HG02610 (cell line): Measurements from ENCODE around the gene C1S.
"Not testable (repeated sequence)": the region's sequence is repeated elsewhere in the genome, so short reads cannot be mapped to it uniquely, and the experiment has no call there.

Experiments
- ATAC-seq: cut with Tn5 transposase; IDR thresholded peaks from one replicate; pipeline ENCODE4 v1.9.1; 2021; ENCODE audit warnings: mild to moderate bottlenecking, moderate library complexity; ENCODE audit not compliant: unreplicated experiment

The C1S gene

GRCh38 chr12:7060353-7060954 is at the start of gene C1S:
C1S (plus strand) TSS chr12:7060718; CDS start chr12:7061913, 1,195 bp downstream.
- no peak for ATAC-seq

DNA sequence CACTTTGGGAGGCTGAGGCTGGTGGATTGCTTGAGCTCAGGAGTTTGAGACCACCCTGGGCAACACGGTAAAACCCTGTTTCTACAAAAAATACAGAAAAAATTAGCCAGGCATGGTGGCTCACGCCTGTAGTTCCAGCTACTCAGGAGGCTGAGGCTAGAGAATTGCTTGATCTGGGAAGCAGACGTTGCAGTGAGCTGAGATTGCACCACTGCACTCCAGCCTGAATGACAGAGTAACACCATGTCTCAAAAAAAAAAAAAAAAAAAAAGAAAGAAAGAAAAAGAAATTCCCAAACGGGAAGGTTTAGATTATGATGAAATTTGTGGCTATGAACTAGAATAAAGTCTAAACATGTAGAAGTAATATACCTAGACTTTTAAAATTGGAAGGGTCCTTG is 49.1 kb upstream of the C1S start:
- ATAC-seq: not testable (repeated sequence)

GRCh38 chr12:7012024-7012607 is 48.4 kb upstream of the C1S start:
- no peak for ATAC-seq

DNA sequence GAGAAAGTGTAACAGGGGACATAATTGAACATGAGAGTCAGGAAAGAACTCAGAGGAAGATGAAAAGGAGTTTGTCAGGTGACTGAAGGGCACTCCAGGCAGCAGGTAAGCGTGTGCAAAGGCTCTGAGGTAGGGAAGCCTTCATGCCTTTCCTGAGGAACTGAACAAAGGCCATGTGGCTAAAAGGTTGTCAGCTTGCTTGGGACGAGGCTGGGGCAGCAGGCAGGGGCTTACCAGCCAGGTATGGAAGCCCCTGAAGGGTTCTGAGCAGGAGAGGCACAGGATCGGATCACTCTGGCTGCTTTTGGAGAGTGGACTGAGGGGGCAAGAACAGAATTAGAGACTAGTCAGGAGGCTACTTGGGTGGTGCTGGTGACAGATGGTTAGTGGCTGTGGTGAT is 47.4 kb upstream of the C1S start:
- no peak for ATAC-seq

- ATAC-seq: no peak
These were observed 44.8 kb upstream of the C1S start for GRCh38 chr12:7015555-7016370.

DNA sequence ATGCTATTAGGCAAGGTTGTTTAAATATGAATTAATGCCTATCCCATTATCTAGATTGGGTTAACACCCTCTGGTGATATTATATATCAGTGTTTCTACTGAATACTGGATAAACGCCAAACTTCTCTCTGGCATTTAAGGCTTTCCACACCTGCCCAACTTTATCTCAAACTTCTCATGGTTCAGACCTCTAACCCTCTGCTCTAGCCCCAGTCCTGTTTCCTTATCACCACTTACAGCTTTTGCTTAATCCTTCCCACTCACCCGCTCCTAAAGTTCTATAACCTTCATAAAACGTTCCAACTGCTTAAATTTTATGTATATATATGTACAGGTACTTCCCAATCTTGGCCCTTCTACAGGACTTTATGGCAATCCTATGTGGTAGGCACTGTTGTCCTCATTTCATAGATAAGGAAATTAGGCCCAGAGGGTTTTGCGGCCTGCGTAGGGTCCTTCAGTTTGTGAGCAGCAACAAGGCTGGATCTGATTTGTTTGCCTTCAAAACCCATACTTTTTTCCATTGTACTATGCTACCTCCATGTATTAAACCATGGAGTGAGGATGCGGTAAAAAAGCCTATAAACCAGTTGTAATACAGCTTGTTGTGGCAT is 43.5 kb upstream of the C1S start:
- ATAC-seq: no peak

- ATAC-seq: peak; percentile 23
These were observed 42.6 kb upstream of the C1S start for GRCh38 chr12:7017870-7018349.

GRCh38 chr12:7018350-7019042 is 42.0 kb upstream of the C1S start, which contains the start of gene LPCAT3:
LPCAT3 (minus strand) TSS chr12:7018476; CDS start chr12:7018424, 52 bp downstream.
- peak; percentile 93 for ATAC-seq

GRCh38 chr12:7019043-7019569 is 41.4 kb upstream of the C1S start:
- ATAC-seq: no peak

- no peak for ATAC-seq
These were observed 38.6 kb upstream of the C1S start for GRCh38 chr12:7021956-7022355.

DNA sequence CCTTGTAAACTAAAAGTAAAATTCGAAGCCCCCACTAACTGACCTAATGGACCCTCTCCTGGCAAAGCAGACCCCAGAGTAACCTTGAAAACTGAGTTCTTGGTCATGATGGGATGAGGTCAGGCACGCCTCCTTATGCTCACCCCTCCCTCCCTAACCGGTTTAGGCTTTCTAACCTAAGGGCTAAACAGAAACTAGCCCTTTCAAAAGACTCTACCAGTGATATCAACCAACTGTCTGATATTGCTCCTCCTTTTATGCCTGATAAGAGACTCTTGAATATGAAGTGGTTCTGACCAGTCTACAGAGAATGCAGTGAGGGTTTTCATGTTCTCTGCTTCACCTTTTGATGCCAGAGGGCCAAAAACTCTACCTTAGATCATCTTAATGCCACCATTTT is 37.4 kb upstream of the C1S start:
- no peak for ATAC-seq

DNA sequence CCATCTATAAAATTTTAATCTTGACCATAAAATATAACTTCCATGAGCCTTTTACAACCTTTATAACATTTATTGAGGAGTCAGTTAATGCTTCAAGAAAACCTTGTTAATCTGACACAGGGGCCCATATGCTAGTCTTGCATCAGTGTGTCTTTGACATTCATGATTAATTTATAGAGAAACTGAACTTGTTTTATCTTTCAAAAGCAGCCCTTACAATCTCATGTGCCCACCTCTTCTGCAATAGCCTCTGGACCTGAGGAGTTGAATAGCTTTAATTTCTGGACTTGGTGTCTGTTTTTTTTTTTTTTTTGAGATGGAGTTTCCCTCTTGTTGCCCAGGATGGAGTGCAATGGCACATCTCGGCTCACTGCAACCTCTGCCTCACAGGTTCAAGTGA is 33.7 kb upstream of the C1S start:
- no peak for ATAC-seq

- ATAC-seq: no peak
These were observed 29.2 kb upstream of the C1S start for GRCh38 chr12:7031306-7031705.

- no peak for ATAC-seq
These were observed 27.5 kb upstream of the C1S start for GRCh38 chr12:7032990-7033389.

DNA sequence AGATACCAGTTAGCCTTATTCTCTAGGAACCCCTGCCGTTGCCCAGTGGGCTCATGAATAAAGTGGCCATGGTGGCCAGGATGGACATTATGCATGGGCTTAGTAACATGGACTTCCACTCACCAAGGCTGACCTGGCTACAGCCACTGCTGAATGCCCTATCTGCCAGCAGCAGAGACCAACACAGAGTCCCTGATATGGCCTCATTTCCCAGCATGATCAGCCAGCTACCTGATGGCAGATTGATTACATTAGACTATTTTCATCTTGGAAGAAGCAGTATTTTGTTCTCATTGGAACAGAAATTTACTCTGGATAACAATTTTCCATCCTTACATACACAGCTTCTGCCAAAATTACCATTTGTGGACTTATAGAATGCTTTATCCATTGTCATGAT is 26.1 kb upstream of the C1S start:
- ATAC-seq: no peak

GRCh38 chr12:7035463-7035862 is 25.1 kb upstream of the C1S start:
- no peak for ATAC-seq

DNA sequence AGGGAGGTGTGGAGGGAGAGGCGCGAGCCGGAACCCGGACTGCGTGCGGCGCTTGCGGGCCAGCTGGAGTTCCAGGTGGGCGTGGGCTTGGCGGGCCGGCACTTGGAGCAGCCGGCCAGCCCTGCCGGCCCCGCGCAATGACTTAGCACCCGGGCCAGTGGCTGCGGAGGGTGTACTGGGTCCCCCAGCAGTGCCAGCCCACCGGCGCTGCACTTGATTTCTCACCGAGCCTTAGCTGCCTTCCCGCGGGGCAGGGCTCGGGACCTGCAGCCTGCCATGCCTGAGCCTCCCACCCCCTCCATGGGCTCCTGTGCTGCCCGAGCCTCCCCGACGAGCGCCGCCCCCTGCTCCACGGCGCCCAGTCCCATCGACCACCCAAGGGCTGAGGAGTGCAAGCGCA is 23.1 kb upstream of the C1S start:
- not testable (repeated sequence) for ATAC-seq

DNA sequence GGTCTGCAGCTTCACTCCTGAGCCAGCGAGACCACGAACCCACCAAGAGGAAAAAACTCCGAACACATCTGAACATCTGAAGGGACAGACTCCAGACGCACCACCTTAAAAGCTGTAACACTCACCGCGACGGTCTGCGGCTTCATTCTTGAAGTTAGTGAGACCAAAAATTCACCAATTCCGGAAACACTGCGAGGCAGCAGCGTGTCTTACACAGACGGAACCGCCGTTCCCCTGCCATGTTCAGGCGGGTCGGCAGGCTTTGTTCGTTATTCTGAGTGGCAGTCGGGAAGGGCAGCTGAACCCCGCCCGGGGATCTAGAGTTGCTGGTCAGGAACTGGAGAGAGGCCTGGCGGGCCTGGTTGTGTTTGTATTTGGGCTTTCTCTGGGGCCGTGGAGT is 21.9 kb upstream of the C1S start:
- ATAC-seq: no peak

GRCh38 chr12:7039403-7039802 is 21.1 kb upstream of the C1S start:
- no peak for ATAC-seq

- ATAC-seq: no peak
These were observed 17.7 kb upstream of the C1S start for GRCh38 chr12:7042842-7043241.

DNA sequence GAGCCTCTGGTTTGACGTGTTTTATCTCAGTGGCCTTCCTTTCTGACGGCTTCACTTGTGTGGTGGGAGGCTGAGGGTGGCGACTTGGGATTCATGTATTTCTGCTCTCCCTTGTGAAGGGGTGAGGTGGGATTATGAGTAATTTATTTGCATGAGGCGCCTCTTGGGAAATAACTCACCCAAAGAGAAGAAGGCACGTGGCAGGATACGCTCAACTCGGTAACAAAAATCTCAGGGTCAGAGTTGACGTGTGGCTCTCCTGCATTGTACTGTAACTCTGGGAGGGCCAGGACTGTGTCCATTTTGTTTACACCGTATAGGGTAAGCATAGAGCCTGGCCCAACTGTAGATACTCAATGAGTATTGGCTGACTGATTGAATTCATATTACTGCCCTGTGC is 14.6 kb upstream of the C1S start:
- no peak for ATAC-seq
